BLaER1 (cell line): ENCODE data around the gene SPTSSB.

Experiments
- H3K27ac ChIP-seq: shearing (Covaris generic); formaldehyde crosslinking; 2 replicates; pipeline ENCODE4 v1.8.1; 2022
- H3K27me3 ChIP-seq: shearing (Covaris generic); formaldehyde crosslinking; 2 replicates; pipeline ENCODE4 v1.8.1; 2022
- H3K36me3 ChIP-seq: shearing (Covaris generic); formaldehyde crosslinking; 2 replicates; pipeline ENCODE4 v1.8.1; 2022
- H3K4me1 ChIP-seq: shearing (Covaris generic); formaldehyde crosslinking; 2 replicates; pipeline ENCODE4 v1.8.1; 2022
- H3K4me2 ChIP-seq: shearing (Covaris generic); formaldehyde crosslinking; 2 replicates; pipeline ENCODE4 v1.8.1; 2022
- H3K4me3 ChIP-seq: shearing (Covaris generic); formaldehyde crosslinking; 2 replicates; pipeline ENCODE4 v1.8.1; 2022
- H3K9ac ChIP-seq: shearing (Covaris generic); formaldehyde crosslinking; 2 replicates; pipeline ENCODE4 v1.8.1; 2022
- H3K9me3 ChIP-seq: shearing (Covaris generic); formaldehyde crosslinking; 2 replicates; pipeline ENCODE4 v1.8.1; 2022
- H4K20me1 ChIP-seq: shearing (Covaris generic); formaldehyde crosslinking; 2 replicates; pipeline ENCODE4 v1.8.1; 2022
- Cebpa-rat ChIP-seq: shearing (Covaris generic); IDR thresholded peaks from 2 replicates; pipeline ENCODE4 v1.8.1; 2022

The SPTSSB gene

GRCh38 chr3:161358488-161358887, 12.8 kb downstream of the SPTSSB start:
- Histone ChIP-seq H3K4me2 (no peak overlapping the region), H3K27me3 (no peaks in the 10 kb centered on the region), H3K36me3 (no peaks in the 10 kb centered on the region), H3K4me3 (no peak overlapping the region), H3K9me3 (no peaks in the 10 kb centered on the region), H3K9ac (no peak overlapping the region), H3K27ac (no peak overlapping the region), H3K4me1 (peaks cover 15% of the 10 kb centered on the region), H4K20me1 (no peaks in the 10 kb centered on the region)
- no peak for TF ChIP-seq Cebpa-rat

- H3K27ac ChIP-seq, result no peak overlapping the region
- H3K27me3 ChIP-seq, result no peaks in the 10 kb centered on the region
- no peaks in the 10 kb centered on the region for H3K36me3 ChIP-seq
- H3K4me2 ChIP-seq, result no peak overlapping the region
- H3K9me3 ChIP-seq, result no peaks in the 10 kb centered on the region
- no peak overlapping the region for H3K9ac ChIP-seq
- H3K4me1 ChIP-seq, result peaks cover 9% of the 10 kb centered on the region
- no peak for TF ChIP-seq Cebpa-rat
- H3K4me3 ChIP-seq, result no peak overlapping the region
- H4K20me1 ChIP-seq, result no peaks in the 10 kb centered on the region
These were observed 15.0 kb downstream of the SPTSSB start for GRCh38 chr3:161356287-161356686.

GRCh38 chr3:161355508-161355907, 15.8 kb downstream of the SPTSSB start:
- no peaks in the 10 kb centered on the region for H3K9me3 ChIP-seq
- H3K27ac ChIP-seq, result no peak overlapping the region
- H3K27me3 ChIP-seq, result no peaks in the 10 kb centered on the region
- no peak overlapping the region for H3K4me2 ChIP-seq
- H4K20me1 ChIP-seq, result no peaks in the 10 kb centered on the region
- H3K4me3 ChIP-seq, result no peak overlapping the region
- no peak overlapping the region for H3K9ac ChIP-seq
- H3K4me1 ChIP-seq, result peaks cover 9% of the 10 kb centered on the region
- TF ChIP-seq Cebpa-rat, result no peak
- no peaks in the 10 kb centered on the region for H3K36me3 ChIP-seq

GRCh38 chr3:161354554-161354953, 16.8 kb downstream of the SPTSSB start:
- Histone ChIP-seq H3K27me3 (no peaks in the 10 kb centered on the region), H3K4me1 (peaks cover 9% of the 10 kb centered on the region), H3K9ac (no peak overlapping the region), H4K20me1 (no peaks in the 10 kb centered on the region), H3K9me3 (no peaks in the 10 kb centered on the region), H3K27ac (no peak overlapping the region), H3K36me3 (no peaks in the 10 kb centered on the region), H3K4me2 (no peak overlapping the region), H3K4me3 (no peak overlapping the region)
- no peak for TF ChIP-seq Cebpa-rat

GRCh38 chr3:161351330-161351729, 20.0 kb downstream of the SPTSSB start:
- Histone ChIP-seq H3K4me2 (no peak overlapping the region), H3K36me3 (no peaks in the 10 kb centered on the region), H4K20me1 (no peaks in the 10 kb centered on the region), H3K9ac (no peak overlapping the region), H3K4me3 (no peak overlapping the region), H3K27ac (no peak overlapping the region), H3K27me3 (no peaks in the 10 kb centered on the region), H3K9me3 (no peaks in the 10 kb centered on the region), H3K4me1 (no peaks in the 10 kb centered on the region)
- no peak for TF ChIP-seq Cebpa-rat

GRCh38 chr3:161350916-161351315, 20.4 kb downstream of the SPTSSB start:
- H3K9ac ChIP-seq, result no peak overlapping the region
- H3K36me3 ChIP-seq, result no peaks in the 10 kb centered on the region
- no peak overlapping the region for H3K27ac ChIP-seq
- no peaks in the 10 kb centered on the region for H4K20me1 ChIP-seq
- H3K9me3 ChIP-seq, result no peaks in the 10 kb centered on the region
- H3K4me1 ChIP-seq, result no peaks in the 10 kb centered on the region
- H3K4me2 ChIP-seq, result no peak overlapping the region
- H3K27me3 ChIP-seq, result no peaks in the 10 kb centered on the region
- no peak for TF ChIP-seq Cebpa-rat
- no peak overlapping the region for H3K4me3 ChIP-seq

GRCh38 chr3:161349529-161350312, 21.6 kb downstream of the SPTSSB start:
- Histone ChIP-seq H3K27ac (no peak overlapping the region), H3K4me2 (no peak overlapping the region), H3K4me3 (no peak overlapping the region)

GRCh38 chr3:161348796-161349400, 22.4 kb downstream of the SPTSSB start:
- H3K4me3 ChIP-seq, result no peak overlapping the region
- no peak overlapping the region for H3K27ac ChIP-seq
- no peak overlapping the region for H3K9ac ChIP-seq
- no peaks in the 10 kb centered on the region for H3K9me3 ChIP-seq
- no peaks in the 10 kb centered on the region for H3K4me1 ChIP-seq
- H3K27me3 ChIP-seq, result no peaks in the 10 kb centered on the region
- H4K20me1 ChIP-seq, result no peaks in the 10 kb centered on the region
- H3K36me3 ChIP-seq, result no peaks in the 10 kb centered on the region
- H3K4me2 ChIP-seq, result no peak overlapping the region
- TF ChIP-seq Cebpa-rat, result no peak

More at GRCh38 chr3:161349529-161350312, 21.6 kb downstream of the SPTSSB start:
- no peaks in the 10 kb centered on the region for H3K27me3 ChIP-seq
- TF ChIP-seq Cebpa-rat, result no peak
- no peaks in the 10 kb centered on the region for H3K4me1 ChIP-seq
- no peaks in the 10 kb centered on the region for H3K36me3 ChIP-seq
- no peaks in the 10 kb centered on the region for H4K20me1 ChIP-seq
- H3K9ac ChIP-seq, result no peak overlapping the region
- no peaks in the 10 kb centered on the region for H3K9me3 ChIP-seq

GRCh38 chr3:161347726-161348125, 23.6 kb downstream of the SPTSSB start:
- TF ChIP-seq Cebpa-rat, result no peak
- no peak overlapping the region for H3K4me3 ChIP-seq
- no peak overlapping the region for H3K4me2 ChIP-seq
- no peaks in the 10 kb centered on the region for H4K20me1 ChIP-seq
- H3K9me3 ChIP-seq, result no peaks in the 10 kb centered on the region
- no peaks in the 10 kb centered on the region for H3K36me3 ChIP-seq
- no peaks in the 10 kb centered on the region for H3K4me1 ChIP-seq
- no peaks in the 10 kb centered on the region for H3K27me3 ChIP-seq
- no peak overlapping the region for H3K9ac ChIP-seq
- H3K27ac ChIP-seq, result no peak overlapping the region

- Histone ChIP-seq H3K36me3 (no peaks in the 10 kb centered on the region), H4K20me1 (no peaks in the 10 kb centered on the region), H3K4me2 (no peak overlapping the region), H3K27ac (no peak overlapping the region), H3K4me3 (no peak overlapping the region), H3K4me1 (no peaks in the 10 kb centered on the region), H3K9ac (no peak overlapping the region), H3K9me3 (no peaks in the 10 kb centered on the region), H3K27me3 (no peaks in the 10 kb centered on the region)
- no peak for TF ChIP-seq Cebpa-rat
These were observed 26.3 kb downstream of the SPTSSB start for GRCh38 chr3:161345023-161345422.
